HG03342 (cell line): ENCODE measurements around the gene PEX1.
"Not testable (repeated sequence)": the region's sequence is repeated elsewhere in the genome, so short reads cannot be mapped to it uniquely, and the experiment has no call there.

Source experiments
- ATAC-seq: cut with Tn5 transposase; IDR thresholded peaks from one replicate; pipeline ENCODE4 v1.9.1; 2021; ENCODE audit warnings: mild to moderate bottlenecking, moderate library complexity; ENCODE audit not compliant: unreplicated experiment

The PEX1 gene

DNA sequence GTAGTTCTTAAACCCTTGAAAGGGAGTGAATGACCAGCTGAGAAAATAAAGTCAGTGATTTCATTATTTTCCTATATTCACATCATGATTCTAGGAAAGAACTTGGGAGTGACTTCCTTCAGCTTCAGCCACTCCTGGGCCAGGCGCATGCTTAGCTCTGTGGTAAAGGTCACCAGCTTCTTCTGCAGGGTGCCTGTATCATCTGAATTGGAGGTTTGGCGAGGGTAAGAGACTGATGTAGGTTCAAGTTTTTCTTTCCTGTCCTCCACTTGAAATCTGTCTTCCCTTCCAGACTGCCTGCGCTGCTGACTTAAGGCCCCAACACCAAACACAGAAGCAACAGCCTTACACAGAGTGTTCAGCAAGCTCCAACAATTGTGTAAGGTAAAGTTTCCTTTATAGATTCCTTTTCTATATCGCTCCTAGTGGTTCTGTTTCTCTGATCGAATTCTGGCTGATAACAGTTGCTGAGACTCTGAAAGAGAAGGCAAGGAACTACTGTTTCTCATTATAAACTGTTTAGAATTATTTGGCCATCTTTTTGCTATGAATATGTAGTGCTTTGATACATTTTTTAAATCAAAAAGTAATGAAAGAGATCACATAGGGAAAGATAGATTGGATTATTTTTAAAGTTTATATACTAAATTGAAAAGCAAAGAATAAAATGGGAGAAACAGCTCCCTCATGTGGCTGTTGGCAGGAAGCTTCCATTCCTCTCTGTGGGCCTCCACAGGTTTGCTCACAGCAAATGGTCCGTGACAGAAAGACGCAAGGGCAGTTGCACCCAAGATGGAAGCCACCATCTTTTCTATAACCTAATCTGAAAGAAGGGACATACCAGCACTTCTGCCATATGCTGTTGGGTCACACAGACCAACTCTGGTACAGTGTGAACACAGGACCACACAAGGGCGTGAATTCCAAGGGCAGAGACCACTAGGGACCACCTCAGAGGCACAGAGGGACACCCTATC lies 67.0 kb downstream of the PEX1 start:
- peak; percentile 74 for ATAC-seq

GRCh38 chr7:92460510-92460909 lies 67.8 kb downstream of the PEX1 start:
- ATAC-seq = no peak

- ATAC-seq = no peak
Observed at GRCh38 chr7:92460109-92460508, 68.2 kb downstream of the PEX1 start.

DNA sequence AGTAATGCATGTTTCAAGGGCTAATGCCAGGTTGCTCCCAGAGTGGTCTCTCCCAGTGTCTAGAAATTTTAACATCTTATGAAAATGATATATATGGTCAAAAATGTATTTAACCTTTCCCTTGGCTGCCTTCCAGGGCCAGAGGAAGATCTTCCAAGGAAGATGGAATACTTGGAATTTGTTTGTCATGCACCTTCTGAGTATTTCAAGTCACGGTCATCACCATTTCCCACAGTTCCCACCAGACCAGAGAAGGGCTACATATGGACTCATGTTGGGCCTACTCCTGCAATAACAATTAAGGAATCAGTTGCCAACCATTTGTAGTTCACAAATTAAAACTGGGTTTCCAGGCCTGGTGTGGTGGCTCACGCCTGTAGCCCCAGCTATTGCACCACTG lies 72.1 kb downstream of the PEX1 start:
- ATAC-seq = no peak

DNA sequence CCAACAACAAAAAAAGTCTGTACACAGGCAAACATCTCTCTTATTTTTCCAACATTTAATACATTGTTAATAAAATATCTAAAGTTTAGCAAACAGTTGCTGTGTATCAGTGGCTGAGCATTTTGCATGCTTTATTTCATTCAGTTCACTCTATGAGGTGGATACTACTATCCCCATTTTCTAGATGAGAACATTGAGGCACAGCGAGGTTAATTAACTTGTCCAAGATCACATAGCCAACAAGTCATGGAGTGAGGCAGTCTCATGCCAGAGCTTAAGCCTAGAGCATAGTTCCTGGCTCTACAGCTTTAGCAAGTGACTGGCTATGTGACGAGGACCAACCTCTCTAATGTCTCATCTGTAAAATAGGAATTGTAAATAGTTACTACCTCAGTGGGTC lies 76.7 kb downstream of the PEX1 start:
- no peak for ATAC-seq

DNA sequence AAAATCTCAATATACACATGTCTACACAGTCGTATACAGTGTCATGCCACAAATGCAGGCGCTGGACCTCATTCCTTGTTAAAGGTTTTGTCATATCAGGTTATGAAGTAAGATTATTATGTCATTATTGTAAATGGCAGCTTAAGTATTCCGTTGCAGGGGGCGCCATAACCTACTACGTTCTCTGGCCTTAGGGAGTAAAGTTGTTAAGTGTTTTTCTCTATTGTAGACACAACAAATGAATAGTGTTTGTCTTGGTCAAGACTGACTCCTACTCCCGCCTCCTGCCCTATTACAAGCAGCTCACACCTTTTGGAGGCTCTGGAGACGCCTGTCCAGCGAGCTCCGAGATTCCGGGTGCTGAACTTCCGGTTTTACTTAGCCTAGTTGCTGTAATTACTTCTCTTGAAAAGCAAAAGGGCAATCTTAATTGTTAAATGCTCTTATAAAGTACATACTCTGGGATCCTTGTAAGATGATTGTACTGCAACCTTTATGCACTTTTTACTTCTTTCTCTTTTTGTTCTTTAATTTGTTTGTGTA lies 80.0 kb downstream of the PEX1 start:
- peak; percentile 41 for ATAC-seq

DNA sequence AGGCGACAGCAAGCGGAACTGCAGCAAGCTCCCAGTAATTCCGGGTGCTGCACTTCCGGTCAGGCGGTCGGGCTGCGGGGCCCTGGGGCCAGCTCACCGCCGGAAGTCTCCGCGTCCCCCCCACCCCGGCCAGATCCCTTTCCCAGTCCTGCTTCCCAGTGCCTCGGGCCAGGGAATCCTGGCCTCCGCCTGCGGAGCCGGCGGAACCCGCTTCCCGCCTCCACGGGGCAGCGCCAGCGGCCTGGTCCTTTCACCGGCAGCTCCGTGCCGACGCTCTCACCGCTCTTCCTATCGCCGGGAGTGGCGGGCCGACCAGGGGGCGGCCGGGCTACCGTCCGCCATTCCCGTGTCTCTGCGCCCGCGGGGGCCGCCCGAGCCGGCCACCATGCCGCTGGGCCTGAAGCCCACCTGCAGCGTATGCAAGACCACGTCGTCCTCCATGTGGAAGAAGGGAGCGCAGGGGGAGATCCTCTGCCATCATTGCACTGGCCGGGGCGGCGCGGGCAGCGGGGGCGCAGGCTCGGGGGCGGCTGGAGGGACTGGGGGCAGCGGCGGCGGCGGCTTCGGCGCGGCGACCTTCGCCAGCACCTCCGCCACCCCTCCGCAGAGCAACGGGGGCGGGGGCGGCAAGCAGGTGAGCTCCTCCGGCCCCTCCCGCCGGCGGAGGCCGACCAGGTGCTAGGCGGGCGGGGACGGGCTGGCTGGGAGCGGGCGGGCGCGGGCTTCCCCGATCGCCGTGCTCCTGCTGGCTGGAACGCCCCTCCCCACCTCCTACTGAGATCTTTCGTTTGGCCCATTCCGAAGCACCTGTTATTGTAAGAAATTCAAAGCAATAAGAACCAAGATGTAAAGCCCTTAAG lies 80.7 kb downstream of the PEX1 start, which contains the start of gene GATAD1:
GATAD1 (plus strand) TSS at position 138 of the 860 bp plus-strand sequence; CDS start at position 386, 248 bp downstream.
- ATAC-seq = peak; percentile 87

DNA sequence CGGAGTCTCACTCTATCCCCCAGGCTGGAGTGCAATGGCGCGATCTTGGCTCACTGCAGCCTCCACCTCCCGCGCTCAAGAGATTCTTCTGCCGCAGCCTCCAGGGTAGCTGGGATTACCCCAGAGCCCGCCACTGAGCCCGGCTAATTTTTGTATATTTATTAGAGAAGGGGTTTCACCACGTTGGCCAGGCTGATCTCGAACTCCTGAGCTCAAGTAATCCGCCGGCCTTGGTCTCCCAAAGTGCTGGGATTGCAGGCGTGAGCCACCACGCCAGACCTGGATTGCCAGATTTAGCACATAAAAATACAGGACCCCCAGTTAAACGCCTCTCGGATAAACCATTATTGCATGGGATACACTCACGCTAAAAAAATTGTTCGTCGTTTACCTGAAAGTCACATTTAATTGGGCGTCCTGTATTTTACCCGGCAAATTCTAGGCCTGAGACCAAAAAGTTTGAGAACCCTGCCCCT lies 81.4 kb downstream of the PEX1 start:
- no peak for ATAC-seq

DNA sequence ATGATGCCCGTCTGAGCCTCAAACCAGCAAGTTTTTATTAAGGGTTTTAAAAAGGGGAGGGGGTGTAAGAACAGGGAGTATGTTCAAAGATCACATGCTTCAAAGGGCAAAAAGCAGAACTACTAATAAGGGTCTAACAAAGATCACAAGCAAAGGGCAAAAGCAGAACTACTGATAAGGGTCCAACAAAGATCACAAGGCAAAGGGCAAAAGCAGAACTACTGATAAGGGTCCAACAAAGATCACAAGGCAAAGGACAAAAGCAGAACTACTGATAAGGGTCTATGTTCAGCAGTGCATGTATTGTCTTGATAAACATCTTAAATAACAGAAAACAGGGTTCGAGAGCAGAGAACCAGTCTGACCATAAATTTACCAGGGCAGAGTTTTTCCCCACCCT lies 85.6 kb downstream of the PEX1 start:
- ATAC-seq = not testable (repeated sequence)

DNA sequence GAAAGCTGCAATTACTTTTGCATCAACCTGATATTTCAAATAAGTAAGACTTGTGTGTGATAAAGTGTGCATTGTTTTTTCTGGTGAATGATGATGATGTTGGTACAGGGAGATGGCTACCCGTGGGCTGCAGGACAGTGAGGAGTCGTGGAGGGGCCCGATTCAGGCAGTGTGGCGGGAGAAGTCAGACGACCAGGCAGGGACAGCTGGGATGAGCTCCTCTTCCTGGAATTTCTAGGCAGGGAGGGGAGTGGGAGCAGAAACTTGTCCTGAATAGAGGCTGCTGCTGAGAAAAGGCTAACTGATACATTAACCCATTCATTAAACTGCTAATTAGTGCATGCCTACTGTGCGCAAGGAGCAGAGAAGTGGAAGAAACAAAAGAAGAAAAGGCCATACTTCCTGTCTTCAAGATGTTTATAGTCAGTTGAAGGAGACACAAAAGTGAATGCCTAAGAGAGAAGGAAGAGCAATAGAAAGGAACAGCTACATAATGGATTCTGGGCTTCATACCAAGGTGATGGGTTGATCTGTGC lies 90.3 kb downstream of the PEX1 start:
- no peak for ATAC-seq
